ENCODE measurements around the gene MOV10L1.

DNA sequence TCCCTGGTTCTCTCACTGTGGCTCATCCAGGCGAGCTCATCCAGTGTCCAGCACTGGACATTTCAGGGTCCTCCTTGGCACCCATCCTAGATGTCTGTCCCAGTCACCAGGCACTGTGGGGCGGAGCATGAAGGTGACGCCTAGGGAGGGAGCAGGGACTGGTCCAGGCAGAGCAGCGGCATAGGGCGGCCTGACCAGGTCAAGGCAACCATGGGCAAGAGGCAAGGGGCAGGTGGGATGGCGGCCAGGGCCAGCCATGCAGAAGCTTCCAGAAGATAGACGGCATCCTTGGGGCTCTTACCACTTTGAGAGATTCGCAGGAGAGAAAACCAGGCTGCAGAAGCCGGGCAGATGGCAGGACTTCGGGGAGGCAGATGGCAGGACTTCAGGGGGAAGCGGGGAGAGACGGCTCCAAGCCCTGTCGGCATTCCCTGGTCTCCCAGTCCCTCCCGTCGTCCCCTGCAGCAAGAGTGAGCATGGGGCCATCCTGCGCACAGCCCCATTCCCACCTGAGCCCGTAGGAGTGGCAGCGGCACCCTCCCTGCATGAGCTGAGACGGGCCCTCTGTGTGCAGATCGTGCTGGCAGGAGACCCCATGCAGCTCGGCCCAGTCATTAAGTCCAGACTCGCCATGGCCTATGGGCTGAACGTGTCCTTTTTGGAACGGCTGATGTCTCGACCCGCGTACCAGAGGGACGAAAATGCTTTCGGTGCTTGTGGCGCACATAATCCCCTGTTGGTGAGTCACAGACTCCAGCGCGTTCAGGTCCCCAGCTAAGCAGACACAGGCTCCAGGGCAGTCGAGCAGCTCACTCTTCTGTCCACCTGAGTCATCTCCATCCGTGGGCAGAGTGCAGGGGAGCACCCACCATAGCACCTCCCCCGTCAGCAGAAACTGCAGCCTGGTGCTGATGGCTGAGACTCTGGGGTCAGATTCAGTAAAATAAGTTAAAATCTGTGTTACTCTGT is 60.6 kb downstream of the MOV10L1 start:
- TF ChIP-seq, protein P1, sequence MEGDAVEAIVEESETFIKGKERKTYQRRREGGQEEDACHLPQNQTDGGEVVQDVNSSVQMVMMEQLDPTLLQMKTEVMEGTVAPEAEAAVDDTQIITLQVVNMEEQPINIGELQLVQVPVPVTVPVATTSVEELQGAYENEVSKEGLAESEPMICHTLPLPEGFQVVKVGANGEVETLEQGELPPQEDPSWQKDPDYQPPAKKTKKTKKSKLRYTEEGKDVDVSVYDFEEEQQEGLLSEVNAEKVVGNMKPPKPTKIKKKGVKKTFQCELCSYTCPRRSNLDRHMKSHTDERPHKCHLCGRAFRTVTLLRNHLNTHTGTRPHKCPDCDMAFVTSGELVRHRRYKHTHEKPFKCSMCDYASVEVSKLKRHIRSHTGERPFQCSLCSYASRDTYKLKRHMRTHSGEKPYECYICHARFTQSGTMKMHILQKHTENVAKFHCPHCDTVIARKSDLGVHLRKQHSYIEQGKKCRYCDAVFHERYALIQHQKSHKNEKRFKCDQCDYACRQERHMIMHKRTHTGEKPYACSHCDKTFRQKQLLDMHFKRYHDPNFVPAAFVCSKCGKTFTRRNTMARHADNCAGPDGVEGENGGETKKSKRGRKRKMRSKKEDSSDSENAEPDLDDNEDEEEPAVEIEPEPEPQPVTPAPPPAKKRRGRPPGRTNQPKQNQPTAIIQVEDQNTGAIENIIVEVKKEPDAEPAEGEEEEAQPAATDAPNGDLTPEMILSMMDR (IDR thresholded peaks at IDR 0.05) = no peak
- no peak for TF ChIP-seq POLR2AphosphoS5 (IDR thresholded peaks at IDR 0.05)
- no peak for TF ChIP-seq POLR2A (IDR thresholded peaks at IDR 0.05)
